ENCODE data around the gene COL4A1.

COL4A1 gene

DNA sequence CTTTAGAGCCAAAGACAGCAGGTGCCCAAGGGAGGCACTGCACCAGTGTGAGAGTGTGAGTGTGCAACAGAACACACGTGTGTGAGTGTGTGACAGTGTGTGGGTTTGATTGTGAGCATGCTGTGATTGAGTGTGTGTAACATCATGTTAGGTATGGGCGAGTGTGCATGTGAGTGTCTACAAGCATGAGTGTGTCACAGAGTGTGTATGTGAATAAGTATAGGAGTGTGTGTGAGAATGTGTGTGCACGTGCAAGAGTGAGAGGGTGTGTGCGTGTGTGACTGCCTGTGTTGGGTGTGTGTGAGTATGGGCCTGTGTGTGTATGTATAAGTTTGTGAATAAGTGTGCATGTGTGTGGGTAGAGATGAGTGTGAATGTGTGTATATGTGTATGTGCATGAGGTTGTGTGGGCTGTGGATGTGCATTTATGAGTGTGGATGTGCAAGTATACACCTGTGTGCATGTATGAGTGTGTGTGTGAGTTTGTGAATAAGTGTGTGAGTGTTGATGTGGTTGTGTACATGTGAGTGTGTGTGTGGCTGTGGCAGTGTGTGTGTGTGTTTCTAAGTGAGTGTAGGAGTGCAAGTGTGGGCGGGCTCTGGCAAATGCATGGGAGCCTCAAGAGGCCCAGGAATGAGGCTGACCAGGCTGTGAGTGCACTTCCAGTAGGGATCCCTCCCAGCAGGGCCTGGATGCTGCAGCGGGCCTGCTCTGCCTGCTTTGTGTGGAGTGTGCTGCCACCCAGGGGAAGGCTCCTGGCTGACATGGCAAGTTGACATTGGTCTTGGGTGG lies 198.4 kb downstream of the COL4A1 start:
- no peaks in the 10 kb centered on the region for H3K4me1 Mint-ChIP-seq
- no peak for ATAC-seq

DNA sequence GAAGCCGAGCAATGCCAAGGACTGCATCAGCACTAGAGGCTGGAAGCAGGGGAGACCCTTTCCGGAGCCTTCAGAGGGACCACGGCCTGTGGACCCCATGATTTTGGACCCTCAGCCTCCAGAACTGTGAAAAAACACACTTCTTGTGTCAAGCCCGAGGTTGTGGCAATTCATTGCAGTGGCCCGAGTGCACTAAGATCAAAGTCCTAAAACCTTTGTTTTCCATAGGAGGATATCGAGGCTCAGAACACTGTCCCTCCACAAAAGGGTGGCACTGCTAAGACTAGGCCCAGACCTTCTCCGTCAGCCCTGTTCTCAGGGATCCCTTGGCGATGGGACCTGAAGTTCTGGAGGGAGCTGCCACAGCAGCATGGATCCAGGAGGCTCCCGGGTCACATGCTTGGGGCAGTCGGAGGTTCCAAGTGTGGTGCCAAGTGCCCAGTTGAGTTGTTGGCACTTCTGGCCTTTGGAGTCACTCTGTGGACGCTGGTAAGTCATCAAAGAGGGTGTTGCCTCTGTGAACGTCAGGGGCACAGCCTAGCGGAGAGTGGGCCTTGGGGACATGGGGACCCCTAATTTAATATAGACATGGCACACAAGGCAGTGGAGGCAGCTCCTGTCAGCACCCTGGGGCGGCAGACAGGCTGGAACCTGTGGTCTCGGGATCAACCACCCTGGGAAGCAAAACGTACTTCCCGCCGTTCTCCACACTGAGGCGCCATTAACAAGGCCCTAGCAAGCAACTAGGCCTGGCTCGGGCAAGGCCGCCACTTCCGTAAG lies 199.2 kb downstream of the COL4A1 start:
- peaks cover 6% of the 10 kb centered on the region for H3K9me3 Mint-ChIP-seq
- ATAC-seq, result no peak

More for the DNA sequence above, 198.4 kb downstream of the COL4A1 start:
- Mint-ChIP-seq H3K4me3 (no peak overlapping the region), H3K36me3 (no peaks in the 10 kb centered on the region), H3K27ac (no peak overlapping the region), H3K9me3 (peaks cover 6% of the 10 kb centered on the region)
- DNase-seq (ENCODE audit: low spot score in 2 of 2), result no peak

DNA sequence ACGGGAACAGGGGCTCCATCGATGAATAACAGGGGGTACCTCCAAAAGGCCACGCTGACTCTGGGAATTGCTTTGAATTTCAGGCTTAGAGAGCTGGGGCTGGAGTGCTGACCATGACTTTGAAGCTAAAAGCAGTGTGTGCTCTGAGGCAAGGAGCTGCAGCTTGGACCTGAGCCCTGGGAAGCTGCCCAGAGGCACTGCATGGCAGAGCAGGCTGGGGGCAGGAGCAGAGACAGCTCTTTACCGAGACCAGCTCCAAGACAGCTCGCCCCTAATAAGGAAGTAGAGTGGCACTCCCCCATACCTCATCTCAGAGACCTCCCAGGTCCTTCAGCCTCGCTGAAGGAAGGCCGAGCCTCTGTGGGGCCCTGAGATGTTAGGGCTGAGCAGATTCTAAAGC lies 200.2 kb downstream of the COL4A1 start:
- no peaks in the 10 kb centered on the region for H3K4me1 Mint-ChIP-seq
- peaks cover 6% of the 10 kb centered on the region for H3K9me3 Mint-ChIP-seq
- H3K27ac Mint-ChIP-seq, result no peak overlapping the region
- peak in 1 of 2 donors; percentile 20 for DNase-seq (ENCODE audit: low spot score in 2 of 2)
- no peaks in the 10 kb centered on the region for H3K36me3 Mint-ChIP-seq
- ATAC-seq, result no peak
- H3K4me3 Mint-ChIP-seq, result no peak overlapping the region

More for the DNA sequence above, 199.2 kb downstream of the COL4A1 start:
- Mint-ChIP-seq H3K4me3 (no peak overlapping the region), H3K36me3 (no peaks in the 10 kb centered on the region), H3K27ac (no peak overlapping the region), H3K4me1 (no peaks in the 10 kb centered on the region)
- DNase-seq (ENCODE audit: low spot score in 2 of 2), result peak in 1 of 2 donors; percentile 38

DNA sequence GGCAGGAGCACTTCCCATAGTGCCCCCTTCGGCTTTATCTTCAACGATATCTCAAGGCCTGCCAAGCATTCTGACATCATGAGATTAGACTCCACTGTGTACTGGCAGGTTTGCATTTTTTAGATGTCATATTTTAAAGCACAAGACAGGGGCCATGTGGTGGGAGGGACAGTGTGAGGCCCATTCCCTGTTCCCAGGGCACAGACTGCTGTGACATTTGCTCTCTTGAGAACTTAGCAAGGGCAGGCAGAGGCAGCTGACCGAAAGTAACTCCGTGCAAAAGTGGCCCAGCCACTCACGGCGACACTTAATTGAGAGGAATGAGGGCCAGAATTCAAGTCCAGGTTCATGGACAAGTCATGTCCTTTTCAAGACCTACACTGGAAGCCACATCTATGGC lies 201.8 kb downstream of the COL4A1 start:
- Mint-ChIP-seq H3K36me3 (no peaks in the 10 kb centered on the region), H3K4me1 (no peaks in the 10 kb centered on the region), H3K9me3 (peaks cover 12% of the 10 kb centered on the region), H3K27ac (no peak overlapping the region), H3K4me3 (no peak overlapping the region)
- ATAC-seq (no peak), DNase-seq (ENCODE audit: low spot score in 2 of 2) (no peak)

DNA sequence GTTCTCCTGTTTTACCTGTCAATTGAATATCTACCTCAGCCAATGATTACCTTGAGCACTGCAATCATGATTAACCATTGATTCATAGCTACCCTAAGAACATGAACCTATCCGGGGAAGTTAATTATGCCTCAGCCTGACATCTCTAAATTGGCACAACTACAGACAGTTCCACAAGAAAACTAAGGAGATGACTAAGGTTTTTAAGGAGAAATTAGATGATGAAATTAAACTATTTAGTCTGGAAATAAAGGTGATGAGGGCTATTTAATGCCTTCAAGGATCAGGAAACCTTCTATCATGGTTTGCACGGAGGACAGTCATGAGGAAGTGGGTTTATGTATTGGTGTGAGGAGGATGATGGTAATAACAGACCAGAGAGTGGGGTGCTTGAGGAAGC lies 203.4 kb downstream of the COL4A1 start:
- no peaks in the 10 kb centered on the region for H3K36me3 Mint-ChIP-seq
- DNase-seq (ENCODE audit: low spot score in 2 of 2) (no peak), ATAC-seq (no peak)
- H3K4me1 Mint-ChIP-seq, result no peaks in the 10 kb centered on the region
- no peak overlapping the region for H3K27ac Mint-ChIP-seq
- no peak overlapping the region for H3K4me3 Mint-ChIP-seq
- H3K9me3 Mint-ChIP-seq, result peaks cover 15% of the 10 kb centered on the region

DNA sequence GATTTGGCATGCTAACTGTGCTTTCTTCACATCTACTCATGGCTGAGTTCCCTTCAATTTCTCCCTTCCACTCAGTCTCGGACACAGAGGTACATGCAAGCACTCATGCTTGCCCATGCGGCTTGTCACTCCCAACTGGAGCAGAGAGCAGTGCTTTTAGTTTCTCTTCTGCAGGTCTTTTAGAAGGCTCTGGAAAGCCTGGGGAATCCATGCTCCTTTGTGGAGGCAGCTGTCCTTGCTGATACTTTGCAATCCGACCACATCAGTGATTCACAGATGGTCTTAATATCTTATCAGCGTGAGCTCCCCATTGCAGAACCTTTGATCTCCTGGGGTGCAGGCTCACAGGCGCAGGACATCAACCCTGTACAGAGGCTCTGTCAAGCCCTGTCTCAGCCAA lies 203.9 kb downstream of the COL4A1 start:
- H3K9me3 Mint-ChIP-seq, result peaks cover 12% of the 10 kb centered on the region
- ATAC-seq, result no peak
- no peak overlapping the region for H3K4me3 Mint-ChIP-seq
- no peak overlapping the region for H3K27ac Mint-ChIP-seq
- H3K36me3 Mint-ChIP-seq, result no peaks in the 10 kb centered on the region
- no peak for DNase-seq (ENCODE audit: low spot score in 2 of 2)
- no peaks in the 10 kb centered on the region for H3K4me1 Mint-ChIP-seq

DNA sequence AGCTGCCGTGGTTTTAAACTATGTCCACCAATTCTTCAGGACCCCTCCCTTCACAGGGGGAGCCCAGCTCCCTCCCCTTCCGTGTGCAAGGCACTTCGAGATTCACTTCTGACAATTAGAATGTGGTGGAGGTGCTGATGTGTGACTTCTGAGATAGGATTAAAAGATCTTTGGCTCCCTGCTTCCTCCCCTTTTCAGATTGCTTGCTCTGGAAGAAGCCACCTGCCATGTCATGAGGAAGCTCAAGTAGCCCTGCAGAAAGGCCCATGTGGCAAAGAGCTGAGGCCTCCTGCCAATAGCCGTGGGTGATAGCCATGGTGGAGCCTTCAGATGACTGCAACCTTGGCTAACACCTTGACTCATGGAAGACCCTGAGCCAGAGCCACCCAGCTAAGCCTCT lies 204.9 kb downstream of the COL4A1 start:
- DNase-seq (ENCODE audit: low spot score in 2 of 2) (peak in 1 of 2 donors; percentile 12), ATAC-seq (no peak)
- H3K36me3 Mint-ChIP-seq, result no peaks in the 10 kb centered on the region
- H3K27ac Mint-ChIP-seq, result no peak overlapping the region
- H3K9me3 Mint-ChIP-seq, result peaks cover 12% of the 10 kb centered on the region
- H3K4me3 Mint-ChIP-seq, result no peak overlapping the region
- H3K4me1 Mint-ChIP-seq, result no peaks in the 10 kb centered on the region

DNA sequence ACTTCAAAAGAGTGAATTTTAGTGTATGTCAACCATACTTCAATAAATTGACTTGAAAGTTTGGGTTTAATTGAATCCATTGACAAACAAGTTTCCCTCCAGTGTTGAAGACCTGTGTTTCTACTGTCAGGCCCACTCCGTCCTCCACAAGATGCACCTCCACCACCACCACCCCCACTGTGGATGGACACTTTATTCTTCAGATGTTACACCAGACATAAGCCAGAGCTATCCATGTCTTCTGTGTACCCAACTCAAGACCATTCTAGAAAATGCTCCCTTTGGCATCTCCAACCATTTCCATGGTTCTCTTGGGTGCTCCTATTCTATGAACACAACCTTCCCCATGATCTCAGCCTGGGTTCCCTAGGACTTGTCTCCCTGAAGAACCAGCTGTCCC lies 207.0 kb downstream of the COL4A1 start:
- H3K36me3 Mint-ChIP-seq, result no peaks in the 10 kb centered on the region
- no peaks in the 10 kb centered on the region for H3K4me1 Mint-ChIP-seq
- H3K4me3 Mint-ChIP-seq, result no peak overlapping the region
- ATAC-seq (no peak), DNase-seq (ENCODE audit: low spot score in 2 of 2) (no peak)
- no peak overlapping the region for H3K27ac Mint-ChIP-seq
- peaks cover 10% of the 10 kb centered on the region for H3K9me3 Mint-ChIP-seq

Measured in stimulated activated effector memory CD8-positive, alpha-beta T cell treated with anti-CD3 and anti-CD28 coated beads, Interleukin-12 subunit alpha, Interleukin-12 subunit beta, amount 100 ng/mL, for 72 hours (primary cell).